ENCODE measurements around the gene AMY2A. TPM values are rescaled to one million over a fixed set of nuclear protein-coding genes. Genes with fewer than 3 reads are reported as not detected.
"Not testable (repeated sequence)": the region's sequence is repeated elsewhere in the genome, so short reads cannot be mapped to it uniquely, and the experiment has no call there.

AMY2A gene
- total and polyA plus RNA-seq, 2 donors (not counting 1 experiment from before 2014, with no cell fraction given) = not detected

- H3K4me1 ChIP-seq (ENCODE audit: control insufficient read depth in 2 of 2, insufficient read depth in 2 of 2, low read length in 2 of 2) = no peaks in the 10 kb centered on the region
- whole genome bisulfite sequencing (ENCODE audit: insufficient coverage) = no CpG with 5 or more reads among the region's 2 CpGs
- Mint-ChIP-seq H3K4me3 (no peak overlapping the region), H3K27ac (no peak overlapping the region), H3K27me3 (no peaks in the 10 kb centered on the region), H3K4me1 (no peaks in the 10 kb centered on the region), H3K9me3 (ENCODE audit: insufficient read depth) (peaks cover 6% of the 10 kb centered on the region)
- POLR2A ChIA-PET = no interaction called here
- no peak for DNase-seq
- TF ChIP-seq, protein P1, sequence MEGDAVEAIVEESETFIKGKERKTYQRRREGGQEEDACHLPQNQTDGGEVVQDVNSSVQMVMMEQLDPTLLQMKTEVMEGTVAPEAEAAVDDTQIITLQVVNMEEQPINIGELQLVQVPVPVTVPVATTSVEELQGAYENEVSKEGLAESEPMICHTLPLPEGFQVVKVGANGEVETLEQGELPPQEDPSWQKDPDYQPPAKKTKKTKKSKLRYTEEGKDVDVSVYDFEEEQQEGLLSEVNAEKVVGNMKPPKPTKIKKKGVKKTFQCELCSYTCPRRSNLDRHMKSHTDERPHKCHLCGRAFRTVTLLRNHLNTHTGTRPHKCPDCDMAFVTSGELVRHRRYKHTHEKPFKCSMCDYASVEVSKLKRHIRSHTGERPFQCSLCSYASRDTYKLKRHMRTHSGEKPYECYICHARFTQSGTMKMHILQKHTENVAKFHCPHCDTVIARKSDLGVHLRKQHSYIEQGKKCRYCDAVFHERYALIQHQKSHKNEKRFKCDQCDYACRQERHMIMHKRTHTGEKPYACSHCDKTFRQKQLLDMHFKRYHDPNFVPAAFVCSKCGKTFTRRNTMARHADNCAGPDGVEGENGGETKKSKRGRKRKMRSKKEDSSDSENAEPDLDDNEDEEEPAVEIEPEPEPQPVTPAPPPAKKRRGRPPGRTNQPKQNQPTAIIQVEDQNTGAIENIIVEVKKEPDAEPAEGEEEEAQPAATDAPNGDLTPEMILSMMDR (IDR thresholded peaks at IDR 0.05) = no peak
- no peak for TF ChIP-seq EZH2 (IDR thresholded peaks at IDR 0.05; ENCODE audit: borderline replicate concordance, insufficient read depth, low read depth, low read length, poor library complexity, severe bottlenecking)
- no peak overlapping the region for H3K27ac ChIP-seq (ENCODE audit: low read length in 2 of 2)
- H3K4me3 ChIP-seq (ENCODE audit: control extremely low read depth in 1 of 5, extremely low read depth in 1 of 5, insufficient read depth in 1 of 5, low read depth in 2 of 5, low read length in 4 of 5) = no peak overlapping the region
- H4K20me1 ChIP-seq (ENCODE audit: control insufficient read depth, insufficient read depth, low read length, poor library complexity, severe bottlenecking) = no peaks in the 10 kb centered on the region
- no peaks in the 10 kb centered on the region for H3K79me2 ChIP-seq (ENCODE audit: control insufficient read depth, insufficient read depth, low read length)
- no peak overlapping the region for H3K9ac ChIP-seq (ENCODE audit: low read length)
- H2AFZ ChIP-seq (ENCODE audit: insufficient read depth, low read depth, low read length, poor library complexity, severe bottlenecking) = no peak overlapping the region
- peaks cover 0 to 8% (median 7%) of the 10 kb centered on the region in 3 donors for H3K9me3 ChIP-seq (ENCODE audit: control extremely low read depth in 1 of 3, control insufficient read depth in 2 of 3, insufficient read depth in 1 of 3, low read length in 2 of 3)
- CTCF ChIA-PET = interaction anchor here (0.7 kb wide), 1 partner anchor 136 kb away, joined by 3 read pairs; no protein-coding TSS in a partner anchor
- H3K36me3 ChIP-seq (replicated peaks in 1 of 2; ENCODE audit: control extremely low read depth in 1 of 2, control insufficient read depth in 1 of 2, extremely low read depth in 1 of 2, insufficient read depth in 2 of 2, low read length in 1 of 2) = peaks cover 0 to 1% of the 10 kb centered on the region in 2 experiments
- intact Hi-C loops (cut with micrococcal nuclease) = no loop called here
- no peak overlapping the region for H3K4me2 ChIP-seq (replicated peaks; ENCODE audit: low read depth, low read length, poor library complexity, severe bottlenecking)
- ATAC-seq (ENCODE audit: low read depth) = no peak
- H3K27me3 ChIP-seq (replicated peaks in 1 of 4; ENCODE audit: control extremely low read depth in 1 of 4, control insufficient read depth in 3 of 4, insufficient read depth in 4 of 4, low read length in 3 of 4) = no peaks in the 10 kb centered on the region
Measured at GRCh38 chr1:103584537-103584936, 32.7 kb upstream of the AMY2A start.

DNA sequence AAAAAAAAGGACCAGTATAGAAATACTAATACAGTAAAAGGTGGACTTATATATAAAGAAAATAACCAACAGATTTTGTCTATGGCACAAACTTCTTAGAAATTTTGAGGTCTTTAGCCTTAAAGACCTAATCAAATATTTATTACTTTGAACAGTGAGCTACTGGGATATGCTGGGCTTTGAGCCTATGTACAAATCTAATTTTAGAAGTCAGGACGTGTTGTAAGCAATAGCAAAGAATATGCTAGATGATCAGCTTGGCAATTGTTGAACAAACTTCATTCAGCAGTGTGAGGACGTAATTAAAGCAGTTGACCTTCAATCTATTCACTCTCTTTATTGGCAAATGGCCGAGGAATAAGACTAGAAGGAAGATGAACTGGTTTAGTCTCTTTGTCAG lies 14.5 kb upstream of the AMY2A start:
- ATAC-seq (ENCODE audit: low read depth); H3K36me3 ChIP-seq (replicated peaks in 1 of 2; ENCODE audit: control extremely low read depth in 1 of 2, control insufficient read depth in 1 of 2, extremely low read depth in 1 of 2, insufficient read depth in 2 of 2, low read length in 1 of 2); H3K27me3 Mint-ChIP-seq; H3K9ac ChIP-seq (ENCODE audit: low read length); CTCF ChIA-PET; H3K27me3 ChIP-seq (replicated peaks in 1 of 4; ENCODE audit: control extremely low read depth in 1 of 4, control insufficient read depth in 3 of 4, insufficient read depth in 4 of 4, low read length in 3 of 4); POLR2A ChIA-PET; H2AFZ ChIP-seq (ENCODE audit: insufficient read depth, low read depth, low read length, poor library complexity, severe bottlenecking); intact Hi-C loops (cut with micrococcal nuclease); H3K9me3 ChIP-seq (ENCODE audit: control extremely low read depth in 1 of 3, control insufficient read depth in 2 of 3, insufficient read depth in 1 of 3, low read length in 2 of 3); H3K4me1 ChIP-seq (ENCODE audit: control insufficient read depth in 2 of 2, insufficient read depth in 2 of 2, low read length in 2 of 2); H3K27ac Mint-ChIP-seq; H4K20me1 ChIP-seq (ENCODE audit: control insufficient read depth, insufficient read depth, low read length, poor library complexity, severe bottlenecking); DNase-seq; H3K4me3 ChIP-seq (ENCODE audit: control extremely low read depth in 1 of 5, extremely low read depth in 1 of 5, insufficient read depth in 1 of 5, low read depth in 2 of 5, low read length in 4 of 5); H3K27ac ChIP-seq (ENCODE audit: low read length in 2 of 2); H3K79me2 ChIP-seq (ENCODE audit: control insufficient read depth, insufficient read depth, low read length); H3K4me1 Mint-ChIP-seq; H3K4me2 ChIP-seq (replicated peaks; ENCODE audit: low read depth, low read length, poor library complexity, severe bottlenecking); H3K9me3 Mint-ChIP-seq (ENCODE audit: insufficient read depth); H3K4me3 Mint-ChIP-seq: not testable (repeated sequence)
- WGBS (ENCODE audit: insufficient coverage) = no CpG with 5 or more reads among the region's 3 CpGs
